Skin of body (tissue), 2 donors: ENCODE results near the gene CA12. TPM values are rescaled to one million over a fixed set of nuclear protein-coding genes. Genes with fewer than 3 reads are reported as not detected.
A peak's percentile ranks its signal among the peaks of the same experiment; 100 is the strongest.

Experiments used
- DNase-seq: peaks from one replicate; lab custom pipeline; 2025; lab: John Stamatoyannopoulos, UW
- total RNA-seq: library from RNA; depleted of rRNA; stranded (reverse); fragments of >200 nt; gene quantifications from one replicate; pipeline ENCODE4 v1.2.3, GENCODE V29; 2014

The CA12 gene
- total RNA-seq, 1 donor from 2014 or later = 4.3 TPM

DNA sequence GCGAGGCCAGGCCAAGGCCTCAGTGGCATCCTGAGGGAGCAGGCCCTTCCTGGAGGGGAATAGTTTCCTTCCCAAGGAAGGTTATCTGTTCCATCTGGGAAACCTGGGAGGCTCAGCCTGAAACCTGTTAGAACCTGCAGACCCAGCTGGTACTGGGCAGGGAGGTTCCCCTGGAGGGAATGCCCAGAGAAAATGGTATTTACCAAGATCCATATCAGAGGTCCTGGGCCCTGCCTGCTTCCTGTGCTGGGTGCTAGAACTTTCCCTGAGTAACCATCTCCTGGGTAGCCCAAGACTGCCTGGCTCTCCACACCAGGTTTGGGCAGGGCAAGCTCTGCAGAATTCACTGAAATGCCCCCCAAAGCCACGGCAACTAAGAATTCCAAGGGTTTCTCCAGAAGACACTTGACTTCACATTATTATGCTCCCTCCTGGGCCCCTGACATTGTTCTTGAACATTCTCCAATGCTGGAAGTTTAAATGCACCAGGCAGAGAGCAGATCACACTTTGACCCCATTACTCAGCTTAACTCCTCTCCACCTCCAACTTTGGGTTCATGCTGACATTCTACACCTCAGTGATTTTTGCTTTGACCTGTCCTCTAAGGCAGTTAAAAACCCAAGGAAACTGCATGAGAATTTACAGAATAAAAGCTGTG, 2.0 kb downstream of the CA12 start:
- DNase-seq = no peak

DNA sequence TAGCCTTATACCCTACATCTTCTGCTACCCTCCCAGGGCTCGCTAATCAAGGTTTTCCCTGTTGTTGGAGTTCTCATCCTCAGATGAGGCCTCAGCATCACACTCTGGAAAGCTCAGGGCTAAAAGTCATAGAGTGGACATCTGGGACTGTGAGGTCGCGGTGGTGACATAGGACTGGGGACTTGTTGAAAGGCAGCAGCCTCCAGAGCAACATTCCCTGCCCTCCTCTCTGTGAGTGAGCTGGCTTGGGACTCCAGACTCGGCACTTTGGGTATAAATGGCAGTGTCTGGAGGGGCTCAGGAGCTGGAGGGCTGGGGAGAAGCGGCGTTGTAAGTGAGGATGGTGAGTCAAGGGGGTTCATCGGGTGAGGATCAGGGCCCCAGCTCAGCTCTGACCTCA, 2.7 kb downstream of the CA12 start:
- DNase-seq = no peak

DNA sequence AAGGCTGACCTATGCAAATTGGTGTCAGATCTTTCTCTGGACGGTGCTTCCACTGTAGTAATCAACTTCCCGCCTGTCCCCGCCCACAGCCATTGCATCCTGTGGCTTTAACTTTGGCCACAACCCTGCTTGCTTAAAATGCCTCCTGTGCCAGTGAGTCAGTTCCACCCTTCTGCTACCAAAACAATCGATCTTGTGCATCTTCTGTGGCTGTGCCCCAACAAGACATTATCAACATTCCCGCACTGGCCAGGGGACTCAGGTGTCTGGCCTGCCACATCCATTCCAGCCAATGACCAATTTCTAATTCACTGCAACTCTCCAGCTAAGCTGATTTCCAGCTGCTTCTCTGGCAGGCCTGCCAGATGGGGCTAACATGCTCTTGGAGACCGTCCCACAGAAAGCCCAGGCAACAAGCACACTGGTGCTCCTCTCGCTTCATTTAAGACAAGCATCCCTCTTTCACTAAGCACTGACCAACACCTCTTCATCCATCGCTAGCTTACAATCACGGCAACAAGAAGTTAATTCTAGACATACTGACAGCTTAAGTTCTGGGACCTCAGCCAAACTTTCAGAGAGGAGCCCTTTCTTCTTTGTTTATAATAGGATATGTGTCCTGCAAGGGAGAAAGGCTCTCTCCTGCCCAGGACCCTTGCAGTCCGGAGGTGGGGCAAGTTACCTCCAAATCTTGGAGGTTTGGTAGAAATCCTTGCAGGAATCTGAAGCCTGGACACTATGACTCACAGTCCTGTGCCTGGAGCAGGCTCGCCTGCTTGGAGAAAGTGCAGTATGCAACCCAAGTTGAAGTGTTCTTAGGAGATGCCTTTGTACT, 6.7 kb downstream of the CA12 start:
- DNase-seq = peak; percentile 25

DNA sequence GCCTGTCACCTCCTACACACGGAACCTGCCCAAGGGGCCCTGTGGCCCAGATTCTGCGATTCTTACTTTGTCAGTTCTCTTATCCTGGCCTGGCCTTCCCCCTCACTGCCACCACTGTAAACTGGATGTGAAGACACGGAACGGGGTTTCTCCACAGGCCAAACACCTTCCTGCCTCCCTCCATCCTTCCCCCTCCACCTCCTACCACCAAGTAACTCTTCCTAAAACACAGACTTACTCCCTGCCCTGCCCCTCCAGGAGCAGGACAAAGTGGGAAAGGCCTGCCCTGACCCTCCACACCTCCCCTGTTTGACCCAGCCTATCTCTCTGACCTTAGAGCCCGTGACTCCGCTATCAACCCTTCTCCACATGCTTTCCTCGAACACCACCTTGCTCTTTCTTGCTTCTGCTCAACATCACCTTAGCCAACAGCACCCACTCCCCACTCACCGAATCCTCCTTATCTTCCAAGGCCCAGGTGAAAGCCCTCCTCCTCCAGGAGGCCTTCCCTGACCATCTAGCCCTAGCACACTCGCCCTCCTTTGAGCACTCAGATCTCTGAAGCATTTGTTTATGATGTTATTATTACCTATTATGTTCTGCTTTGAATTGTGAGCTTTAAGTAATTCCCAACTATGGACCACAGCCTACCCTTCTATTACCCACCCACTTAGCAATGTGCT, 7.6 kb downstream of the CA12 start:
- DNase-seq = no peak

DNA sequence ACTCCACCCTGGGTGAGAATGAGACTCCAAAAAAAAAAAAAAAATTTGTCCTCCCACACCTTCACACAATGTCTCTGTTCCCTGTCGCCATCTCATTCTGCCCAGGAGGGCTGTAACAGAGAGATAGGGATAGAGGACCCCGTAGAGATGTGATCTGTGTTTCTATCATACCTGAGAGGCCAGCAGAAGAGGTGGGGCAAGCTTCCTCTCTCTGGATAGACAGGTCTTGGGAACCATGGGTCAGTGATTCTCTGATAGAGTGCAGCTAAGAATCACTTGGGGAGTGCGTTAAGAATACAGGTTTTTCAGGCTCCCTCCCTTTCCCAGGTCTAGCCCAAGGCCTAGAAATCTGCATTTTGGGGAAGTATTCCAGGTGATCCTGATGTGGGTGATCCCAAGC, 8.3 kb downstream of the CA12 start:
- no peak for DNase-seq

DNA sequence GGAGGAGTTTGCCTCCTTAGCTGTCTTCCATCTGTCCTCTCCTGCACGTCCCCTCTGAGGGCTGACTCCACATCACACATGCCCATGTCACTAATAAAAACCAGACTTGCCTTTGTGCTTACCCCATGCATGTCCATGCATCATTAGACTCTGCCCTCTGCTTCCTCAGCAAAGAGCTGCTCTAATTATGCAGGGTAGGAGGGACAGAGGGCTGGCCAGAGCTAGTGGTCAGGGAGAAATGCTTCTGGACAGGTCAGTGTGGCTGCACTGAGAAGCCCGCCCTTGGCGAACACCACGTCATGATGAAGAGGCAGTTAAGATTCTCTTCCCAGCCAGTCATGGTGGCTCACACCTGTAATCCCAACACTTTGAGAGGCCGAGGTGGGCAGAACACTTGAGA, 8.9 kb downstream of the CA12 start:
- DNase-seq = peak; percentile 19

DNA sequence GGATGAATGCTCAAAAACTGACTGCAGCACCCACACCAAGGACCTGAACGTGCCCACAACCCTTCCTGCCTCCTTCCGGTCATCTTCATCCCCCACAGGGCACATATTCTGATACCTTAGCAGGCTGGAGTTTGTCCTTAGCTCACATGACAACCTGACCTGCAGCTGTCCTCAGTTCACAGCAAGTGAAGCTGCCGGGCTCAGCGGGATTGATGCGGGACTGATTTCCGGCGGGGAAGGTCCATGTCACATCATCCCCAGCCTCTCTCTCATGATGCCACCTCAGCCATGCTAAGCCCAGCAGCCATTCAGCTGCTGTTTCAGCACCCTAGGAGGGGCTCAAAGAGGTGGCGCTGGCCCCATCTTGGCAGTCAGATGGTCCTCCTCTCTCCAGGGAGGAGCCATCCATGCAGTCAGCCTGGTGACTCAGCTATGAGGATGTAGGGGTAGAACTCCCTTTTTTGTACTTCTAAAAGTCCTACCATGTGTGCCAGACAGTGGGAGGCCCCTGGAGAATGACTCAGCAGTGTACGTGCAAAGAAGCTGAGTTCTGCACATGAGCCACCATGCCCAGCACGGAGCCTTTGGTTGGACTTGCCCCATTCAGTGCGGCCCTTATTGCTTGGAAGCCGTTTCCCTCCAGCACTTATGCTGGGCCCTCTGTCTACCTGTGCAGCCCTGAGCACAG, 9.5 kb downstream of the CA12 start:
- no peak for DNase-seq

DNA sequence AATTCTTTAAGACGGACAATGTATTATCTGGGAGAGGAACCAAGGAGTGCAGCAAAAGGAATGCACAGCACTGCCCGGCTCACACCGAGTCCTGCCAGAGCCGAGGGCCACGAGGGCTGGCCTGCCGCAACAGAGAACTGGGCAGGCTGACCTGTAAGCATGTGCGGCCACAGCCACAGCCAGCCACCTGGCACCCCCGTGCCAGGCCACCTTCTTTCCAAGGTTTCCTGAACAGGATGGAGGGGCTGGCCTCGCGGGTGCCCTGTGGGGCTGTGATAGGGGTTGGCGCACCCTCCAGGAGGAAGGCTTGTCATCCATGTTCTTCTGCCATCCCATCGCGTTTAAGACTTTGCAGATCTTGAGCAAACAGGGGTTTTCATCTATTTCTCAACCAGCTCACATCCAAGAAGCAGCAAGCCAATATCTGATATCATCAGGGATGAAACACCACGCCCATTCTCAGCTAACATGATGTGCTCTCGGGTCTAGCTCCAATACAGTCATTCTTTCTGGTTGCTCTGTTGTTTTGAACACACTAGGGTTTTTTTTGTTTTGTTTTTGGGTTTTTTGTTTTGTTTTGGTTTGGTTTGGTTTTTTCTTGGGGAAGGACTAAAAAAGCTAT, 10.2 kb downstream of the CA12 start:
- peak; percentile 49 for DNase-seq

DNA sequence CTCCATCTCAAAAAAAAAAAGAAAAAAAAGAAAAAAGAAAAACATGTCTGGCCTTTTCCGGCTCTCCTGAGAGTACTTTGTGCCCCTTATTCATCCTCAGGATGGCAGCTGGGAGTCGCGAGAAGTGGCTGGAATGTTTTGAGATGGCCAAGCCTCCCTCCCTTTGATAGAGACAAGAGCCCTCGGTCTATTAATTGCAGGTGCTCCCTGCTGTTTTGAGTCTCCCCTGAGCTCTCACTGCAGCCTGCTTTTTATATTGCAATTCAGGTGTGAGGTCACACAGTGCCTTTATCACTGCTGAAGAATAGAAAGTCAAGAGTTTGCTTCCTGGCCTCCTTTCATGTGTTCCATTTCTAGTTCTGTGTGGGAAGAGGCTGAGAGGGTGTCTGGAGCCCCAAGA, 10.9 kb downstream of the CA12 start:
- no peak for DNase-seq

DNA sequence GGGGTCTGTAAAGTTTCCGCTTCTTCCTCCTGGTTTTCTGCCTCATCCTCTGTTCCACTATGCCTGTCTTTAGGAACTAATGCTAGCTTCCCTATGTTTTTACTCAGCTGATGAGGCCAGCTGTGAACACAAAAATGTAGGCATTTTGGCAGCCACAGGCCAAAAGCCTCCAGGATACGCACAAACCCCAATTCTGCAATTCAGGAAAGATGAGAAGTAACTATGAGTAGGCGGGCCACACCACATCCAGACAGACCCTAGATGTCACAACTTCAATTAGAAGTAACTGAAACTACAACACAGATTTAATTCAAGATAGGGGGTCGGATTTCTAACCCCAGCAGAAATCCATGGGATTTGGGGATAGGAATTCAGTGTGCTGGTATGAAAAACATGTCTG, 11.9 kb downstream of the CA12 start:
- no peak for DNase-seq

DNA sequence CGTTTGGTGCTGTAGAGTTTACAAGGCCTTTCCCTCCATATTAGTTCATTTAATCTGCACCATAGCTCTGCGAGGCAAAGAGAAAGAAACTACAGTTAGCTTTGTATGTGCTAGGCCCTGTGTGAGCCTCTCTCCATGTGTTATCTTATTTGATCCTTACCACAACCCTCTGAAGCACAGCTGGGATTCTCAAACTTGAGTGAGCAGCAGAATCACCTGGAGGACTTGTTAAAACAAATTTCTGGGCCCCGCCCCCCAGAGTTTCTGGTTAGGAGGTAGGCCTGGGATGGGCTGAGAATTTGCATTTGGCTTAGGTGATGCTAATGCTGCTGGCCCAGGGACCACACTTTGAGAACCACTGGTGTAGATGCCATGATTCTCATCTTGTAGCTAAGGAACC, 12.3 kb downstream of the CA12 start:
- no peak for DNase-seq

DNA sequence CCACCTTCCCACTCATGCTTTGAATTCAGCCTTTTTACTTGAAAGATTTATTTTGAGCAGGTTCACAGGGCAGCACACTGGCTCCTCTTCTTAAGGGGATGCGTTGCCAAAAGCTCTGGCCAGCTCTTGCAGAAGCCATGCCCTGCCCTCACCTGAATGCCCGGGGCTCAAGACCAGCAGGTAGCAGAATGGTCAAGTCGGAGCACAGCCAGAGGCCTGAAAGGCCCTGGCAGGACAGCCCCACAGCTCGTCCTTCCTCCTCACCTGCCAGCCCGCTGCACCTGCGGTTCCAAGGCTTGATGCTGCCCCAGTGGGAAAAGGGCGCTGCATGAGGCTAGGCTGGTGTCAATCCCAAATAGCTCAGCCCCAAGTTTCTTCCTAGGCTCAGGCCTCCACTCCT, 13.1 kb downstream of the CA12 start:
- DNase-seq = no peak

DNA sequence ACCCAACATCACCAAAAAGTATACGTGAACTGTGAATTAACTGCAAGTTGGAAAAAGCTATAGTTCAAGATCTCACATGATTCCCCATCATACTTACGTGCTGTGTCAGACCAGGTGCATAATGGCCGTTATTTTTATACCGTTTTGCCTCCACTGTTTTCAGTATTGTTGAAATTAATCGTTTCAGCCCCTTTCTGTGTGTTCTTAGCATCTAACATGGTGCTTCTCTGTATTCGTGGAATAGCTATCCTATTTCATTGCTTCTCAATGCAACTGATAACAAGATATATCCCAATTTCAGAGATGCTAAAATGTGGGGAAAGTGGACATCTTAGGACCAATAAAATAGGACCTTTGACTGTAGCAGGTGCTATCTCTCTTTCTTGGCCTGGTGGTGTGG, 13.7 kb downstream of the CA12 start:
- DNase-seq = no peak

DNA sequence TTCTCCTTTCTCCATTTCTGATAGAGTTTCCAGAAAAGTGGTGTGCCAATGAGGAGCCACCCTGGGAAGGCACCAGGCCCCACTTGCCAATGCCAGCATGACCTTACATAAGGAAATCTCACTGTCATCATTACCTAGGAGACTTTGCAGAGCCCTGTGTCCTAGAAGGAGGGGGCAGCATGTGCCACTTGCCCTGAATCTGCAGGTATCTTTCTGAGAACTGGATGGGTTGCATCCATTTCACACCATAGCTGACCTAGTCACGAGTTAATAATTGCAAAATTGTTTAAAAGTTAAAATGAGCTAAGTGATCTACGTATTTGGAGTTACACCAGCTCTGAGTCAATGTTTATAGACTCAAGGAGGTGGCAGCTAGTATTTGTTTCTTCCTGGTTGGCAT, 14.3 kb downstream of the CA12 start:
- no peak for DNase-seq

DNA sequence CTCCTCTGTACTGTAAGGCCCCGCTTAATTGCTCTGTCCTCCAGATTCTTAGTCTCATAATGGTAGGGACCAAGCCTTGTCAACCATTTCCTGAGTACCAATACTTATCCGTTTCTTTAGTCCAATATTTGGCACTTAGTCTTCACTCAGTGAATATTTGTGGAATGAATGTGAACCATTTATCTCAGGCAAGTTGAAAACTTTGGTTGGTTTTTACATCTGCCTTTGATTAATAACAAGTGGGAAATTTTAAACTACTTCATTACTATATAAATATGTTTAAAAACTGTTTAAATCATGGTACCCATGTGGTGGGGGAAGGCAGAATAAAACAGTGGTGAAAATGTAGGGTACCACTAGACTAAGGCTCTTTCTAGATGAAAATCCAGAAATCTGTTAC, 15.2 kb downstream of the CA12 start:
- no peak for DNase-seq

DNA sequence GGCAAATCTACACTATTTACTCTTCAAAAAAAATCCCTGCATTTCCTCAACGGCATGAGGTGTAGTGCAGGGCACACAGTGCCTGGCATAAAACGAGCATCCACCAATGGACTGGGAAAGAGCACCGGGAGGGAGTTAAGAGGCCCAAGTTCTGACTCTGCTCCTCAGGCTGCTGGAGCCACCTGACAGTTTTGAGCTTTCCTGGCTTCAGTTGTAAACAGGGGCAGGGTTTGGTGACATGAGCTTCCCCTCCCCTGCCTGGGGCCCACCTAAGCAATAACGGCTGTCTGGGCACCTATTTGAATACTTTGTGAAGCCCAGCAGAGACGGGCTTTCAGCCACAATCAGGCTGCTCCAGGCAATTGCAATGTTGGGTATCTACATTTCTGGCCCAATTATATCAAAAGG, 16.4 kb downstream of the CA12 start:
- no peak for DNase-seq

DNA sequence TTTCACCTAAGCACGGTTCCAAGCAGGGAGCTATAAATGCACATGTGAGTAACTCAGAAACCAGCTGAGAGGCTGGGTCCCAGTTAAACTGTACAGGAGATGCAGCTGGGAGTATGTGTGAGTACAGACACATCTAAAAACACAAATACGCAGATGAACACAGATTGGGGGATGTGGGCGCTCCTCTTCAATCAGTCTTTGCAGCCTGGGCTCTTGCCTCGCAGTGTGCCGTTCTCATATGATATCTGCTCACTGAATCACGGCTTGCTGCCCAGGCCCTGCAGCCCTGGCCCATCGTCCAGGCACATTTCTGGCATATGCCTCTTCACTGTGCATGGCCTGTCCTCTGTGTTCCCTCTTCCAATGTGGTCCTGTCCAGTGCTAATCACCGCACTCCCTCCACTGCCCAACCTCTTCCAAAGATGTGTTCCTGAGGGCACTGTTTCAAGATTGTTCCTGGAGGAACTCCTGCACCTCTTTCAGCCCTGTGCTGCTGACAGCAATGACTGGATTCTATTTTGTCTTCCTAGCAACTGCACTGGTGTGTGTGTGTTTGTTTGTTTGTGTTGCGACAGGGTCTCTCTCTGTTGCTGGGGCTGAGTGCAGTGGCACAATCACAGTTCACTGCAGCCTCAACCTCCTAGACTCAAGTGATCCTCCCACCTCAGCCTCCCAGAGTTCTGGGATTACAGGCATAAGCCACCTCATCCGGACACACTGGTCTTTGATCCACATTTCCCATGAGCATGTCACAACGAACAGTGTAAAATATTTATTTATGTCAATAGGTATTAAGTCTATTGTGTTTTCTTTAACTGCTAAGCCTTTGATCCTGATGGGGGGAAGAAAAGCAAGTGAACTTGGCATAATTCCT, 17.0 kb downstream of the CA12 start:
- DNase-seq = no peak

DNA sequence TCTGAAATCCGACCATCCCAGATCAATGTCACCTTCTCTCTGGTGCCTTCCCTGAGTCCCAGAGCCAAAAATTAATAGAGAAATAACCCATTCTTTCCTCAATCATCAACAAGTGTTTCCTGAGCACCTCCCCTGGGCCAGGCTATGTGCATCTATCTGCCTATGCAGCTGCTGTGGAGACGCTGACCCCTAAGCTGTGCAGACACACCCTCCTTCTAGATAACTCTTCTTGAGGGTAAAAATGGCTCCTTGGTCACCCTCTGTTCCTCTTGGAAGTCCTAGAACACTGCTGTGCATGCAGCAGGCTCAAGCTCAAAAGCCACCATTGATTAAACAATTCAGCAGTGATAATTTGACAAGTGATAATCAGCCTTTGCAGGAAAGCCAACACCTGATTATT, 18.4 kb downstream of the CA12 start:
- DNase-seq = no peak

DNA sequence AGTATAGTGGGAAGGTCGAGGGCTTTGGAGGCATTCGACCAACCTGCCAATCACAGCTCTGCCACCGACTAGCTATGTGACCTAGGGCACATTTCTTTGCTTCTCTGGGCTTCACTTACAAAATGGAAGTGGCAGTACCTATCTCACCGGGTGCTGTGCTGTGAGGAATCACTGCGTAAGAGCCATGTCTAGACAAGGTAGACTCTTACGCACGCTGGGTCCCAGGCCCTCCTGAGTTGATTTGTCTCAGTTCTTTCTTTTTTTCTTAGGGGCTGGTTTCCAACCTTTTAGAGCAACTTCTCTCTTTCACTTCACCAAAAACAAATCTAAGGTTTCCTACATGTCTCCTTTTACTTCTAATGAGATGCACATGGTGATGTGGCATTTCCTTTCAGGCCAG, 18.8 kb downstream of the CA12 start:
- no peak for DNase-seq

DNA sequence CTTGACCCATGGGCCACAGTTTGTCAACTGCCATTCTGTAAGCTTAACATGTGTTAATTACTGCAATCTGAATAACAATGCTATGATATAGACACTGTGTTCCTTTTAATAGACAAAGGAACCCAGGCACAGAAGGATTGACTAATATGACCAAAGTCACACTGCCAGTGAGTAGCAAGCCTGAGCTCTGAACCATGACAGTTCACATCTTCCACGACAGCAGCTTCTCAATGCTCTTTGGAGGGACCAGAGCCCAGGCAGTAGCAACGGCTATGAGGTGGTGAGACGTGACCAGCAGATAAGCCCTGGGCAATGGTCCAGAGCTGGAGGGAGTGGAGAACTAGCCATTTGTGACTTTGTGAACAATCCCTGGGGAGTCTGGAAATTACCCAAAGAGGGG, 19.4 kb downstream of the CA12 start:
- no peak for DNase-seq

DNA sequence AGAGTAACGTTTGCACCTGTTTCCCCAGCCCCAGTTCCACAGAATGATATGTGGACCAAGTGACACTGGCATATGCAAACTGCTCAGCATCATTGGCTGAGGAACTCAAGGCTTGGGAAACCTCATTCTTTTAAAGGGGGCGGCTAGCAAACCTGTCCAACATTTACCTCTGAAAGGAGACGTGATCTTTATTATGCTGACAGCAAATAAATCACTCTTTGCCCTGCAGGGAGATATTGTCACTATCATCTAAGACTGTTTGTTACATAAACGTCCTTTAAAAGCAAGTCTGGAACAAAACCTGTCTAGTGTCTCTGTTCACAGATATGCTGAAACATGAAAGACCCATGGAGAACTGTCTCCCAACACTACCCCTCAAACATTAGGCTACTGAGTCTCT, 21.5 kb downstream of the CA12 start:
- DNase-seq = no peak
